ENCODE results near the gene KDM2B. TPM values are rescaled to one million over a fixed set of nuclear protein-coding genes. Genes with fewer than 3 reads are reported as not detected.

KDM2B gene
- total and polyA plus RNA-seq, 10 of the 15 experiments (the other 5 are each of a cell fraction or from before 2014, with no cell fraction given), result 13.6 to 124 (median 40.4) TPM

GRCh38 chr12:121611306-121611705 is 30.5 kb upstream of the KDM2B start:
- intact Hi-C loops (cut with micrococcal nuclease; ENCODE audit: unreplicated experiment) (no loop called here), in situ Hi-C loops (cut with MboI) (no loop called here)
- H4K20me1 ChIP-seq (ENCODE audit: control insufficient read depth, insufficient read depth), result no peaks in the 10 kb centered on the region
- SMC1A ChIA-PET (ENCODE audit: uncharacterized antibody, unreplicated experiment), result interaction anchor here (0.8 to 1.4 kb wide), 4 partner anchors 8 to 59 kb away, joined by 3 to 5 read pairs (median 4); no protein-coding TSS in a partner anchor
- CTCF ChIA-PET, result interaction anchor here (1.4 to 1.5 kb wide), 2 partner anchors 59 to 112 kb away, joined by 3 to 8 read pairs; no protein-coding TSS in a partner anchor
- POLR2A ChIA-PET, result interaction anchor here (0.6 to 1.3 kb wide), 4 partner anchors 11 to 460 kb away, joined by 3 to 5 read pairs (median 4); no protein-coding TSS in a partner anchor
- DNase-seq (ENCODE audit: low read depth, low spot score) (no peak), FAIRE-seq (no peak), ATAC-seq (peak; percentile 81)
- no peak overlapping the region for H2AFZ ChIP-seq (ENCODE audit: control insufficient read depth, low read depth, low read length)
- TF ChIP-seq SMAD1 (IDR thresholded peaks at IDR 0.05; ENCODE audit: low read depth, partially characterized antibody) (no peak), SKIL (IDR thresholded peaks at IDR 0.05; ENCODE audit: low read depth, poor library complexity, severe bottlenecking) (no peak)
- no peaks in the 10 kb centered on the region for H3K36me3 ChIP-seq (ENCODE audit: control insufficient read depth in 2 of 2, insufficient read depth in 2 of 2, low read length in 1 of 2)
- RAD21 ChIA-PET (ENCODE audit: unreplicated experiment), result no interaction called here
- no TSS peak for BruUV-seq (replicated peaks)
- H3K27ac ChIP-seq (ENCODE audit: control insufficient read depth, insufficient read depth), result no peak overlapping the region
- WGBS (ENCODE audit: insufficient coverage, insufficient replicate concordance, low lambda C conversion rate, missing lambda C conversion rate), result 72% methylated on average over 2 of the region's 2 CpGs
- H3K9ac ChIP-seq (ENCODE audit: control insufficient read depth, insufficient read depth, low read length), result no peak overlapping the region
- H3K4me3 ChIP-seq, result no peak overlapping the region
- H3K9me3 ChIP-seq (replicated peaks; ENCODE audit: control insufficient read depth, insufficient read depth, low read length), result no peaks in the 10 kb centered on the region
- H3K27me3 ChIP-seq (replicated peaks in 1 of 2; ENCODE audit: control insufficient read depth in 2 of 2, insufficient read depth in 2 of 2, low read length in 1 of 2), result no peaks in the 10 kb centered on the region
- no peaks in the 10 kb centered on the region for H3K79me2 ChIP-seq (ENCODE audit: control insufficient read depth, insufficient read depth, low read length)
- peaks cover 11% of the 10 kb centered on the region; the same call in 1 of the 2 replicates for H3K4me1 ChIP-seq (ENCODE audit: control insufficient read depth, insufficient read depth, low read length)
- no peak overlapping the region for H3K4me2 ChIP-seq (ENCODE audit: control insufficient read depth, insufficient read depth)

Measured in GM12878 (cell line).